Measurements from ENCODE around the gene TSFM.

Gene TSFM

GRCh38 chr12:57836442-57837375, 54.1 kb downstream of the TSFM start:
- peak in 4 of 6 experiments; percentile 25 to 41 (median 26) for DNase-seq

GRCh38 chr12:57837864-57838562, 55.4 kb downstream of the TSFM start:
- peak in 3 of 6 experiments; percentile 19 to 36 (median 26) for DNase-seq

GRCh38 chr12:57838594-57839302, 56.2 kb downstream of the TSFM start:
- DNase-seq: peak in 3 of 6 experiments; percentile 7 to 27 (median 27)

- no peak for DNase-seq
These were observed 57.4 kb downstream of the TSFM start for GRCh38 chr12:57839996-57840395.

- no peak for DNase-seq
These were observed 58.1 kb downstream of the TSFM start for GRCh38 chr12:57840726-57841125.

GRCh38 chr12:57841445-57841844, 58.9 kb downstream of the TSFM start:
- no peak for DNase-seq

- DNase-seq: peak in 5 of 6 experiments; percentile 28 to 51 (median 40)
These were observed 60.0 kb downstream of the TSFM start for GRCh38 chr12:57842342-57843294.

- DNase-seq: no peak
These were observed 62.3 kb downstream of the TSFM start for GRCh38 chr12:57844709-57845477.

GRCh38 chr12:57845478-57846284, 63.1 kb downstream of the TSFM start:
- peak in 5 of 6 experiments; percentile 39 to 70 (median 60) for DNase-seq

- peak in 3 of 6 experiments; percentile 50 to 79 (median 66) for DNase-seq
These were observed 63.6 kb downstream of the TSFM start for GRCh38 chr12:57846285-57846576.

- peak; percentile 72 to 92 (median 88) for DNase-seq
These were observed 64.2 kb downstream of the TSFM start, which contains the start of gene CTDSP2 for GRCh38 chr12:57846577-57847319. CTDSP2 (minus strand) TSS chr12:57846729; CDS start chr12:57846435, 294 bp downstream.

All from stimulated activated naive CD4-positive, alpha-beta T cell (primary cell).